Immature natural killer cell (primary cell): ENCODE measurements around the gene BACH2. TPM values are rescaled to one million over a fixed set of nuclear protein-coding genes. Genes with fewer than 3 reads are reported as not detected.
"Not testable (repeated sequence)": the region's sequence is repeated elsewhere in the genome, so short reads cannot be mapped to it uniquely, and the experiment has no call there.

Source experiments
- DNase-seq, 3 donors: peaks; one replicate each; pipeline ENCODE4 v3.0.0; 2022; ENCODE audit warnings: mixed read lengths in 1 of 3
- H3K27ac Mint-ChIP-seq, 6 donors: one replicate each; pipeline ENCODE4 v1.8.0; 2020; ENCODE audit warnings: mixed read lengths in 6 of 6, mild to moderate bottlenecking in 5 of 6, inconsistent platforms in 4 of 6, moderate library complexity in 3 of 6
- H3K27me3 Mint-ChIP-seq, 3 donors: one replicate each; pipeline ENCODE4 v1.8.0; 2020 to 2021; ENCODE audit warnings: low read depth in 3 of 3, mild to moderate bottlenecking in 3 of 3, mixed read lengths in 3 of 3, moderate library complexity in 3 of 3, inconsistent platforms in 1 of 3
- H3K36me3 Mint-ChIP-seq, 3 donors: one replicate each; pipeline ENCODE4 v1.8.0; 2020; ENCODE audit warnings: mixed read lengths in 3 of 3, inconsistent platforms in 2 of 3, mild to moderate bottlenecking in 2 of 3
- H3K4me1 Mint-ChIP-seq, 2 donors: one replicate each; pipeline ENCODE4 v1.8.0; 2020; ENCODE audit warnings: inconsistent platforms in 2 of 2, mild to moderate bottlenecking in 2 of 2, mixed read lengths in 2 of 2, moderate library complexity in 1 of 2
- H3K4me3 Mint-ChIP-seq, 5 donors: one replicate each; pipeline ENCODE4 v1.8.0; 2020; ENCODE audit warnings: mild to moderate bottlenecking in 5 of 5, mixed read lengths in 5 of 5, inconsistent platforms in 3 of 5, moderate library complexity in 3 of 5
- H3K9me3 Mint-ChIP-seq, 6 donors: one replicate each; pipeline ENCODE4 v1.8.0; 2020; ENCODE audit warnings: mild to moderate bottlenecking in 6 of 6, mixed read lengths in 6 of 6, inconsistent platforms in 4 of 6, moderate library complexity in 3 of 6
- polyA plus RNA-seq, 3 donors: library from polyadenylated mRNA; unstranded; fragments of 300-500 nt; fragmentation: Illumina TruSeq; gene quantifications; one replicate each; pipeline ENCODE4 v1.2.3, GENCODE V29; 2021

Gene BACH2
- polyA plus RNA-seq, 3 donors from 2014 or later = 2.3 to 8.1 (median 8.0) TPM

DNA sequence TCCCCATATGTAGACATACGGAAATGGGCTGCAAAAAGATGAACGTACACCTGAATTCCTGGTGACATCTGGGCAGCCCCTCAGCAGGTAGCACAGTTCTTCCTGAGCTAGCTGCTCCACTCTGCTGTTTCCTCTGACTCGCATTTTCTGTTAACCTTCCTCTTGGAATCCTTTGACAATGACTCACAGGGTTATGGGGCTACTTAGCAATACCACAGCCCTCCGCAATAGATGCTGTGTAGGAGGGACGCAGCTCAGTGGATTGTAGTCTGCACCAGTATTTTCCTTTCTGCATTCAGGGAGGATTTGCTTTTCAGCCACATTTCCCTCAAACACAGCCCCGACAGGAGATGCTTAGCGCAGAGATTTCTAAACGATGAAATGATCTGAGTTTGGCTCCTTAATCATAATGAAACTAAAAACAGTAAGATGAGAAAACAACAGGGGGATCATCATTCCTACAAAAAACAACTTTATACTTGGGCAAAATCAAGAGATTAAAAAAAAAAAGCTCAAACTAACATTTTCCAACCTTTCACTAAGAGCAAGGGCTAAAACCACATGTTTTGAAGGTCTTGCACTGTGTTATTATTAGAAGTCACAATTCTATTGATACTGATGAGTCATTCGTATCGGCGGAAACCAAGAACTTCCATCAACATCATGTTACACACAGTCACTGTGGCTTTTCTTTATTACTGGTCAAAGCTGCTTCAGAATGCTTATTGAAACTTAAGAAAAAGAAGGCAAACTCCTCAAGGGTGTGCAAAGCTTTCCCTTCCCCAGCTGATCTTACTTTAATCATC lies 12.2 kb downstream of the BACH2 start:
- Mint-ChIP-seq H3K27ac (peak overlapping the region; percentile 66 to 89 (median 82)), H3K36me3 (peaks cover 0 to 2% (median 0%) of the 10 kb centered on the region in 3 donors), H3K4me3 (peak overlapping the region; percentile 75 to 81 (median 78)), H3K9me3 (peaks cover 0 to 5% (median 2%) of the 10 kb centered on the region in 6 donors), H3K27me3 (peaks cover 3 to 5% (median 4%) of the 10 kb centered on the region in 3 donors), H3K4me1 (peaks cover 27 to 43% of the 10 kb centered on the region in 2 donors)
- peak; percentile 60 to 63 (median 62) for DNase-seq

DNA sequence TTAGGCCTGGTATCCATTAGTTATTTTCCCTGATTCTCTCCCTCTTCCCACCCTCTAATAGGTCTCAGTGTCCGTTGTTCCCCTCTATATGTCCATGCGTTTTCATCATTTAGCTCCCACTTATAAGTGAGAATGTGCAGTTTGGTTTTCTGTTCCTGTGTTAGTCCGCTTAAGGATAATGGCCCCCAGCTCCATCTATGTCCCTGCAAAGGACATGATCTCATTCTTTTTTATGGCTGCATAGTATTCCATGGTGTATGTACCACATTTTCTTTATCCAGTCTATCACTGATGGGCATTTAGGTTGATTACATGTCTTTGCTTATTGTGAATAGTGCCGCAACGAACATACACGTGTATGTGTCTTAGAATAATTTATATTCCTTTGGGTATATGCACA lies 14.4 kb downstream of the BACH2 start:
- not testable (repeated sequence) for DNase-seq, H3K4me3 Mint-ChIP-seq, H3K36me3 Mint-ChIP-seq, H3K27me3 Mint-ChIP-seq, H3K9me3 Mint-ChIP-seq
- Mint-ChIP-seq H3K4me1 (peaks cover 27 to 33% of the 10 kb centered on the region in 2 donors), H3K27ac (peak overlapping the region in 1 of 6 donors; percentile 2)

- Mint-ChIP-seq H3K4me1 (peaks cover 18 to 20% of the 10 kb centered on the region in 2 donors), H3K36me3 (no peaks in the 10 kb centered on the region), H3K4me3 (no peak overlapping the region), H3K27ac (peak overlapping the region in 4 of 6 donors; percentile 2 to 53 (median 16)), H3K9me3 (no peaks in the 10 kb centered on the region), H3K27me3 (peaks cover 4 to 12% (median 5%) of the 10 kb centered on the region in 3 donors)
- DNase-seq = no peak
Observed at GRCh38 chr6:90278129-90278528, 18.5 kb downstream of the BACH2 start.

GRCh38 chr6:90277302-90278011 lies 19.2 kb downstream of the BACH2 start:
- peaks cover 18 to 26% of the 10 kb centered on the region in 2 donors for H3K4me1 Mint-ChIP-seq
- no peak for DNase-seq
- peaks cover 4 to 12% (median 6%) of the 10 kb centered on the region in 3 donors for H3K27me3 Mint-ChIP-seq
- peak overlapping the region in 4 of 6 donors; percentile 18 to 73 (median 45) for H3K27ac Mint-ChIP-seq
- no peaks in the 10 kb centered on the region for H3K9me3 Mint-ChIP-seq
- no peak overlapping the region for H3K4me3 Mint-ChIP-seq
- no peaks in the 10 kb centered on the region for H3K36me3 Mint-ChIP-seq

- peaks cover 9 to 18% (median 10%) of the 10 kb centered on the region in 3 donors for H3K27me3 Mint-ChIP-seq
- peaks cover 25 to 38% of the 10 kb centered on the region in 2 donors for H3K4me1 Mint-ChIP-seq
- H3K4me3 Mint-ChIP-seq = peak overlapping the region; percentile 59 to 67 (median 64)
- H3K9me3 Mint-ChIP-seq = no peaks in the 10 kb centered on the region
- H3K27ac Mint-ChIP-seq = peak overlapping the region; percentile 90 to 99 (median 96)
- peaks cover 0 to 5% (median 0%) of the 10 kb centered on the region in 3 donors for H3K36me3 Mint-ChIP-seq
- DNase-seq = peak; percentile 92
Observed at GRCh38 chr6:90274451-90275030, 22.1 kb downstream of the BACH2 start.

DNA sequence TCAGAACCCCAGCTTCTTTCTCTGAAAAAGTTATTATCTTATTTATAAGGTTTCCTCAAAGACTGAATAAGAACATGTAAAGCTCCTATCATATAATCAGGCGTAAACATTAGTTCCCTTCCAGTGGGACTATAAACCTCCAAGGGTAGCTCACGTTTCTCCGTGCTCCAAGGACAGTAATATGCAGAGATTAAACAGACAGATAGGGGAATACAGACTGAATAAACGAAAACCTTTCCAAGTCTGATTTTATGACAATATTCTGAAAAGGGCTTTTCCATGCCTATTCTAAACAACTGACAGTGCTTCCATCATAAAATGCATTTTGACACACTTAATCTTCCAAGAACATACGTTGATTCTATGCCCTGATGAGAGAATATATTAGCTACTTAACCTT lies 22.8 kb downstream of the BACH2 start:
- peaks cover 0 to 5% (median 0%) of the 10 kb centered on the region in 3 donors for H3K36me3 Mint-ChIP-seq
- H3K27ac Mint-ChIP-seq = peak overlapping the region; percentile 90 to 99 (median 96)
- peaks cover 9 to 18% (median 10%) of the 10 kb centered on the region in 3 donors for H3K27me3 Mint-ChIP-seq
- peaks cover 25 to 38% of the 10 kb centered on the region in 2 donors for H3K4me1 Mint-ChIP-seq
- no peaks in the 10 kb centered on the region for H3K9me3 Mint-ChIP-seq
- DNase-seq = no peak
- peak overlapping the region; percentile 59 to 67 (median 64) for H3K4me3 Mint-ChIP-seq

- no peaks in the 10 kb centered on the region for H3K9me3 Mint-ChIP-seq
Observed at GRCh38 chr6:90272895-90273294, 23.7 kb downstream of the BACH2 start.

DNA sequence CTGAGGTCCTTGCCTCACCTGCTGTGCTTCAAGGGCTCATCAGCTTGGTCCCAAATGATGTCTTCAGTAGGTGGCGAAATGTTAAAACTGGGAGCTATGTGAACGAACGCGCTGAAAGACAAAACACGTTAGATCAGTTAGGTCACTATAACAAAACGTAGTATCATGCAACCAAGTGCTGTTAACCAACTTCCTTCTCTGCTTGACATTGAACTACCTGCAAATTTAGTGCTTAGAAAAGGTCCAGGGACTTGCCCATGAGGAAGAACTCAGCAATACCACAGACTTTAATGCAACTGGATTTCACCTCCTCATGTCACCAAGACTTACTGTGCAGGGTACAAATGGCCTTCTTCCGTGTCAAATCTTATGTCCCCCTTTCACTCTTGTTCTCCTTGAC lies 24.8 kb downstream of the BACH2 start:
- no peaks in the 10 kb centered on the region for H3K9me3 Mint-ChIP-seq
- H3K27ac Mint-ChIP-seq = peak overlapping the region in 5 of 6 donors; percentile 2 to 99 (median 26)
- peaks cover 0 to 5% (median 0%) of the 10 kb centered on the region in 3 donors for H3K36me3 Mint-ChIP-seq
- DNase-seq = peak in 1 of 3 donors; percentile 14
- H3K4me3 Mint-ChIP-seq = peak overlapping the region in 1 of 5 donors; percentile 3
- peaks cover 25 to 43% of the 10 kb centered on the region in 2 donors for H3K4me1 Mint-ChIP-seq
- H3K27me3 Mint-ChIP-seq = peaks cover 9 to 19% (median 10%) of the 10 kb centered on the region in 3 donors

More at GRCh38 chr6:90272895-90273294, 23.7 kb downstream of the BACH2 start:
- no peak for DNase-seq
- Mint-ChIP-seq H3K27me3 (peaks cover 9 to 19% (median 10%) of the 10 kb centered on the region in 3 donors), H3K27ac (peak overlapping the region in 4 of 6 donors; percentile 2 to 99 (median 76)), H3K4me3 (no peak overlapping the region), H3K36me3 (peaks cover 0 to 5% (median 0%) of the 10 kb centered on the region in 3 donors), H3K4me1 (peaks cover 25 to 38% of the 10 kb centered on the region in 2 donors)

DNA sequence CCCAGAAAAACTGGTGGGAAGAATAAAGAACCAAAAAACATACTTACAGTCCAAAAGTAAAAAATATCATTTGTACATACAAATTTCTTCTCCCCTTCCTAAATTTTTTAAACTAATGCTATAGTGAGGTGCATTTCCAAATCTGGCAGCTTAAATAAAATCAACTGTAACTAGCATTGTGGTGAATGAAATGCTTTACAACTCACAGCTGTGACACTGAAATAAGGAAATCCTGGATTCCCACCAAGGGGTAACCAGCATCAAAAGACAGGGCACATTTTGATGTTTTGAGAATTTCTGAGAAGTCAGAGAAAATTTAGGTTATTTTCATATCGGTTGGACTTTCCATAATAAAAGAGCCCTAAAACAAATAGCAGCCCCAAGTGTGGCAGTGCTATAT lies 27.3 kb downstream of the BACH2 start:
- DNase-seq = no peak
- Mint-ChIP-seq H3K4me3 (no peak overlapping the region), H3K4me1 (peaks cover 17 to 38% of the 10 kb centered on the region in 2 donors), H3K36me3 (peaks cover 0 to 5% (median 0%) of the 10 kb centered on the region in 3 donors), H3K27ac (no peak overlapping the region), H3K9me3 (no peaks in the 10 kb centered on the region), H3K27me3 (peaks cover 7 to 15% (median 7%) of the 10 kb centered on the region in 3 donors)

DNA sequence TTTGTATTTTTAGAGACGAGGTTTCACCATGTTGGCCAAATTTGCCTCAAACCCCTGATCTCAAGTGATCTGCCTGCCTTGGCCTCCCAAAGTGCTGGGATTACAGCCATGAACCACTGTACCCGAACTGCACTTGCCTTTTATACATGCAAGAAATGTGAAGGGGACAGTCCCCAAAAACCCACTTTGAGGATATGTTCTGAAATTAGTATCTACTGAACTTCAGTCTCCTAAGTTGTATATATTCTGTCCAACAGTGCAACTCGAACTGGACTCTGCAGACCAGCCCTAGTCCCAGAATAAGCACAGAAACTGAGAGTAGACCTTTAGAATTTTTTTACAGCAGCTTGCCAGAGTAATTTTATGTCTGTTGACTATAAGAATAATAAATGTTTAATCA lies 28.5 kb downstream of the BACH2 start:
- Mint-ChIP-seq H3K9me3 (no peaks in the 10 kb centered on the region), H3K4me3 (no peak overlapping the region), H3K27me3 (peaks cover 5 to 12% (median 5%) of the 10 kb centered on the region in 3 donors), H3K4me1 (peaks cover 7 to 31% of the 10 kb centered on the region in 2 donors), H3K27ac (no peak overlapping the region), H3K36me3 (peaks cover 0 to 5% (median 0%) of the 10 kb centered on the region in 3 donors)
- no peak for DNase-seq

- Mint-ChIP-seq H3K27ac (peak overlapping the region in 2 of 6 donors; percentile 29 to 63), H3K9me3 (no peaks in the 10 kb centered on the region), H3K4me3 (no peak overlapping the region), H3K36me3 (peaks cover 0 to 5% (median 0%) of the 10 kb centered on the region in 3 donors), H3K27me3 (peaks cover 3 to 10% (median 5%) of the 10 kb centered on the region in 3 donors), H3K4me1 (peaks cover 5 to 21% of the 10 kb centered on the region in 2 donors)
- DNase-seq = no peak
Observed at GRCh38 chr6:90266905-90267621, 29.6 kb downstream of the BACH2 start.

- peaks cover 0 to 6% (median 1%) of the 10 kb centered on the region in 3 donors for H3K27me3 Mint-ChIP-seq
- DNase-seq = no peak
- no peak overlapping the region for H3K4me3 Mint-ChIP-seq
- H3K9me3 Mint-ChIP-seq = no peaks in the 10 kb centered on the region
- peaks cover 0 to 5% (median 0%) of the 10 kb centered on the region in 3 donors for H3K36me3 Mint-ChIP-seq
- H3K27ac Mint-ChIP-seq = no peak overlapping the region
- peaks cover 0 to 12% of the 10 kb centered on the region in 2 donors for H3K4me1 Mint-ChIP-seq
Observed at GRCh38 chr6:90264561-90264960, 32.1 kb downstream of the BACH2 start.

- Mint-ChIP-seq H3K4me3 (no peak overlapping the region), H3K27me3 (peaks cover 0 to 6% (median 1%) of the 10 kb centered on the region in 3 donors), H3K27ac (no peak overlapping the region), H3K36me3 (peaks cover 0 to 5% (median 0%) of the 10 kb centered on the region in 3 donors), H3K9me3 (no peaks in the 10 kb centered on the region), H3K4me1 (peaks cover 0 to 12% of the 10 kb centered on the region in 2 donors)
- DNase-seq = no peak
Observed at GRCh38 chr6:90263633-90264032, 33.0 kb downstream of the BACH2 start.
